GM12874 (cell line): Measurements from ENCODE around the gene VPS33B.

Experiments used
- CTCF ChIP-seq: IDR thresholded peaks from 2 replicates; pipeline ENCODE4 v1.5.1; 2011; ENCODE audit warnings: low read depth, mild to moderate bottlenecking, control low read depth, low read length, moderate library complexity; ENCODE audit not compliant: insufficient read depth

The VPS33B gene

GRCh38 chr15:90970274-90970673 lies 52.1 kb downstream of the VPS33B start:
- TF ChIP-seq CTCF: no peak

- TF ChIP-seq CTCF: no peak
Measured at GRCh38 chr15:90968434-90968833, 54.0 kb downstream of the VPS33B start.

GRCh38 chr15:90967206-90967605 lies 55.2 kb downstream of the VPS33B start:
- TF ChIP-seq CTCF: no peak

- TF ChIP-seq CTCF: no peak
Measured at GRCh38 chr15:90966262-90966661, 56.1 kb downstream of the VPS33B start.

- TF ChIP-seq CTCF: no peak
Measured at GRCh38 chr15:90962021-90962420, 60.4 kb downstream of the VPS33B start.

GRCh38 chr15:90960298-90961091 lies 61.9 kb downstream of the VPS33B start:
- no peak for TF ChIP-seq CTCF

- no peak for TF ChIP-seq CTCF
Measured at GRCh38 chr15:90959894-90960293, 62.5 kb downstream of the VPS33B start.
